T-helper 22 cell (primary cell): ENCODE data around the gene TVP23C.
"Not testable (repeated sequence)": the region's sequence is repeated elsewhere in the genome, so short reads cannot be mapped to it uniquely, and the experiment has no call there.

Source experiments
- DNase-seq: peaks from one replicate; pipeline ENCODE4 v3.0.0-alpha.2; 2020; ENCODE audit warnings: low read depth

TVP23C gene

GRCh38 chr17:15526292-15527218 lies 36.7 kb downstream of the TVP23C start:
- DNase-seq, result not testable (repeated sequence)

- not testable (repeated sequence) for DNase-seq
Observed at GRCh38 chr17:15524990-15525985, 38.0 kb downstream of the TVP23C start.

- DNase-seq, result no peak
Observed at GRCh38 chr17:15516150-15516549, 47.1 kb downstream of the TVP23C start.

- DNase-seq, result no peak
Observed at GRCh38 chr17:15514469-15514868, 48.8 kb downstream of the TVP23C start.

GRCh38 chr17:15513856-15514459 lies 49.3 kb downstream of the TVP23C start:
- DNase-seq, result no peak

- DNase-seq, result no peak
Observed at GRCh38 chr17:15513058-15513791, 50.1 kb downstream of the TVP23C start.

GRCh38 chr17:15512071-15512709 lies 51.1 kb downstream of the TVP23C start:
- DNase-seq, result no peak

DNA sequence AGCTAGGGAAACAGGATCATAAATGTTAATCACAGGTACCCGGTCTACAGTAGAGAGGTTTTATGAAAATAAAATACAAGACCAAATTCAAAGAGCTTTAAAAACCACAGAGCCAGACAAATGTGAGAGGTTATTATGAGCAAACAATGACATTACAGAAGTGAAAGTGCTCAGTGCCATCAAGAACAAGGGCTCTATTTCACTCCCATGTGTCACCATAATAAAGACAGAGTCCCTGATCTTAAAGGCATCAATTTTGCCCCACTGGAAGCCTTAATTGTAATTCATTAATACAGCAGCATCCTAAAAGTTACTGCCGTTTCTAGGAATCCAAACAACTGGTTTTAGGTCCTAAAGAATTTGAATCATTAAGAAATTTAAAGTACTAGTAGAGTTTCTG lies 52.1 kb downstream of the TVP23C start:
- no peak for DNase-seq

- no peak for DNase-seq
Observed at GRCh38 chr17:15510361-15510760, 52.9 kb downstream of the TVP23C start.

- no peak for DNase-seq
Observed at GRCh38 chr17:15509095-15509494, 54.2 kb downstream of the TVP23C start.

GRCh38 chr17:15508466-15508865 lies 54.8 kb downstream of the TVP23C start:
- no peak for DNase-seq

DNA sequence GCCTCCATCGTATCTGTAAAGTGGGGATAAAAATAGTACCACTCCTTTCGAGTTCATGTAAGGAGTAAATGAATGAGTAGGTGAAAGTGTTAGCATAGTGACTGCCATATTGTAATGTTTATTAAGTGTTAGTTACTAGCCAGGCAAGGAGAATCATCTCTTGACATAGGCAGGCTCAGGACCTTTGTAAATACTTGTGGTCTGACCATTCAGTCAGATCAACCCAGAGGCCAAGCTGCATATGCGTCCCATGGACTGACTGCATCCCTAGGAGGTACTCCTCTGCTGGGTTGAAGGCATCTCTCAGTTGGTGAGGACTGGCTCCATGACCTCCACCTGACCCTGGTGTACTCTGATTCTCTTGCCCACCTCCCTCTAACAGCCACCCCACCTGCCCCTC lies 55.4 kb downstream of the TVP23C start:
- DNase-seq, result no peak

GRCh38 chr17:15507001-15507400 lies 56.3 kb downstream of the TVP23C start:
- DNase-seq, result no peak

GRCh38 chr17:15505708-15506107 lies 57.6 kb downstream of the TVP23C start:
- not testable (repeated sequence) for DNase-seq

DNA sequence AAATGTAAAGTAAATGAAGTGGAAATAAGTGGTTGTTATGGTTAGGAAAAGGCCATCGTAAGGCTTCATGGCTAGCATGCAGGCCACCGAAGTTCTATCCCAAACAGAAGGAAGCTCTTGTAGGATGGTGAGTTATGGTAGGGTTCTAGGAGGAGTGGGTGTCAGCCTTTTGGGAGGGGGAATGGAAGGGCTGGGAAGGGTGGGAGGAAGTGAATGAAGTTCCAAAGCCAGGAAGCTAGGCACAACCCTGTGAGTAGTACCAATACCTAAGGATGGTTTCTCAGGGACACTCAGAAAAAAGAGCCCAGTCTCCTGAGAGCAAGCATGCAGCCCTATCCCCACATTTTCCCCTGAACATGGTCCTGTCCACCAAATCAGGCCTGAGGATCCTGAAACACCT lies 59.6 kb downstream of the TVP23C start:
- no peak for DNase-seq

GRCh38 chr17:15502369-15503112 lies 60.7 kb downstream of the TVP23C start:
- peak; percentile 8 for DNase-seq

- no peak for DNase-seq
Observed at GRCh38 chr17:15501793-15502192, 61.5 kb downstream of the TVP23C start.

DNA sequence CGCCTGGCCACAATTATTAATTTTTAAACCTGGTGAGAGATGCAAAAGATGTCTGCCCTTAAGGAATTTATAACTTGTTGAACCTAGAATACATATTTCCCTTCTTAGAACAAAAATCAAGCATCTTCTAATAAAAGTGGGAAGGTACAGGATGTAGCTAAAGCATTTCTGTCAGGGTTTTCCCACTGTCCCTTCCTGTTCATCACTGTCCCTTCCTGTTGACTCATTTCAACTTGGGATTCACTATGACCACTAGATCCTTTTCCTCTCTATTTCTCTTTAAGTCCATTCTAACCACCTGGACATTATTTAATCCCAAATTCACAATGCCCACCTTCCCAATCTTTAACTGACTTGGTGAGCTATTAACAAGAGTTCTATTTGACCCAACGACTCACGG lies 62.0 kb downstream of the TVP23C start:
- no peak for DNase-seq

DNA sequence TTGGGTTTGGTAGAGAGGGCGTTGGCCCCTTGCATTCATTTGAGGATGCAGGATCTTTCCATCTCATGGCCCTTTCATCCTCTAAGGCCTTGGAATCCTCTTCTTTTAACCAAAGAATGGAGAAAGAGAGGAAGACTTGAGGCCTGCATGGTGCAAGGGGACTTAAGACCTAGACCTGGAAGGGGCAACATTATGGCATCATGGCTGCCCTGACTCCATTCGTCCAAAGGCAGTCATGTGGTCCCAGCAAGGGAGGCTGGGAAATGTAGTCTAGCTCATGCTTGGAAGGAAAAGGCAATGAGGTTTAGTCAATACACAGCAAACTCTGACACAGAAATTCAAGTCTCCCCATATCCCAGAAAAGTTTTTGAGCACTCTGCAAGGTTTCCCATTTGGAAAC lies 65.2 kb downstream of the TVP23C start:
- no peak for DNase-seq
